Measurements from ENCODE around the gene UBE2I.

DNA sequence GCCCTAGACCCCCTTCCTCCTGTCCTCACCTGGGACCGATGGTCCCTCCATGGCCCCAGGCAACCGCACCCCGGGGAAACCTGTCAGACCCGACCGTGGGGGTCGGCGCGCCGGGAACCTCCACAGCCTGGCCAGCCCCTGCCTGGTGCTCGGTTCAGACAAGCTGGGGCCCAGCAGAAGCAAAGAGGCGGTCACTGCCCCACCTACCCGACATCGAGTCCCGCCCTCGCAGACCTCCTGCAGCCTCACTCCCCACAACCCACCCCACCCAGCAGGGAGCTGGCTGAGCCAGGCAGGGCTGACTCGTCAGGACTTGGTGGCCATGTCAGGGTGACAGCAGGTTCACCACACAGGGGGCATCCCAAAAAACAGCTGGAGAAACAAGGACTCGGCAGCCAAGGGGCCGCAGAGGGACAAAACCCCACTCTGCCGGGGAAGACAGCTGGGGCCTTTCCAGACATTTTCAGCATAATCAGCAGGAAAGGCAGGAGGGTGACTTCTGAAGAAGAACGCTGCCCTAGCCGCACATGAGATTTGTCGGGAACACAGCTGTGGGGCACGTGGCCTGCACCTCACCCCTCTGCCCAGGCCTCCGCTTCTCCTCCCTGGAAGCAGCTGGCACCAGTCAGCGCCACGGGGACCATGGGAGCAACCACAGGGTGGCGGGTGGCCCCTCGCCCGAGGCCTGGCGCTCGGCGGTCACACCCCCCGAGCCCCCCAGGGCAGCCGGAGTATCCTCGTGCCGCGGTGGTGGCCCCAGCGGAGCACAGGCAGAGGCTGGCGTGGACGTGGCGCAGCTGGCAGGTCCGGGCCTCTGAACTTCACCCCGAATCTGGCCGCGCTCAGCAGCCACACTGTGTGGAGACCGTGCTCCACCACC lies 65.2 kb downstream of the UBE2I start:
- TF ChIP-seq YY1 (IDR thresholded peaks at IDR 0.05; ENCODE audit: insufficient read depth, insufficient read length) (no peak), SUZ12 (IDR thresholded peaks at IDR 0.05; ENCODE audit: extremely low read depth, insufficient read depth, insufficient read length) (no peak)
